GM12878 (cell line): ENCODE results near the gene SCMH1. TPM values are rescaled to one million over a fixed set of nuclear protein-coding genes. Genes with fewer than 3 reads are reported as not detected.

Experiments
- ATAC-seq: fragments of 200-7000 bp; cut with Tn5 transposase; 3 replicates; pipeline ENCODE4 v1.9.1; 2020; ENCODE audit warnings: mild to moderate bottlenecking, moderate library complexity
- BruUV-seq: library from RNA; stranded (reverse); fragments of 400-500 nt; replicated peaks from 2 replicates; lab custom pipeline; 2021; lab: Mats Ljungman, UMichigan
- CTCF ChIA-PET: fragments of 300-600 bp; sonication (Branson Sonifier 250); formaldehyde crosslinking; extraction: SDS; loops from one replicate; lab custom pipeline; 2021; ENCODE audit warnings: inconsistent platforms; lab: Yijun Ruan, JAX
- POLR2A ChIA-PET: fragments of 350-600 bp; formaldehyde crosslinking; extraction: SDS; loops from one replicate; lab custom pipeline; 2021; ENCODE audit warnings: inconsistent platforms; lab: Charles Lee
- RAD21 ChIA-PET: fragments of 300-600 bp; sonication (Branson Sonifier 250); formaldehyde crosslinking; loops from one replicate; lab custom pipeline; 2023; ENCODE audit warnings: antibody characterized with exemption; ENCODE audit not compliant: unreplicated experiment; lab: Charles Lee
- SMC1A ChIA-PET: fragments of 300-600 bp; sonication (Branson Sonifier 250); formaldehyde crosslinking; loops from one replicate; lab custom pipeline; 2023; ENCODE audit not compliant: unreplicated experiment, uncharacterized antibody; lab: Charles Lee
- DNase-seq: peaks from one replicate; pipeline ENCODE4 v3.0.0-alpha.2; 2011; ENCODE audit warnings: low read depth, low spot score
- FAIRE-seq: peaks from 3 replicates; lab custom pipeline; 2011; peaks lifted over from hg19 to GRCh38; lab: Jason Lieb, UNC
- H2AFZ ChIP-seq: 2 replicates; pipeline ENCODE4 v1.6.0; 2011; ENCODE audit warnings: low read depth, low read length, control low read depth; ENCODE audit not compliant: control insufficient read depth
- H3K27ac ChIP-seq: 2 replicates; pipeline ENCODE4 v1.5.1; 2011; ENCODE audit warnings: control low read depth; ENCODE audit not compliant: control insufficient read depth, insufficient read depth
- H3K27me3 ChIP-seq, 2 experiments: replicated peaks in 1 of 2; 2 replicates each; pipeline versions ENCODE4 v1.6.0 to v1.6.1; 2011; ENCODE audit warnings: low read length in 1 of 2; ENCODE audit not compliant: control insufficient read depth in 2 of 2, insufficient read depth in 2 of 2
- H3K36me3 ChIP-seq, 2 experiments: 2 replicates each; pipeline ENCODE4 v1.5.1; 2011; ENCODE audit warnings: low read length in 1 of 2; ENCODE audit not compliant: control insufficient read depth in 2 of 2, insufficient read depth in 2 of 2
- H3K4me1 ChIP-seq: 2 replicates; pipeline ENCODE4 v1.6.1; 2011; ENCODE audit warnings: mild to moderate bottlenecking, low read length, moderate library complexity, mixed read lengths; ENCODE audit not compliant: control insufficient read depth, insufficient read depth
- H3K4me2 ChIP-seq: 2 replicates; pipeline ENCODE4 v1.6.0; 2011; ENCODE audit warnings: control low read depth; ENCODE audit not compliant: control insufficient read depth, insufficient read depth
- H3K4me3 ChIP-seq: fragments of 200-600 bp; sonication (generic); 2 replicates; pipeline ENCODE4 v1.5.1; 2016
- H3K79me2 ChIP-seq: 2 replicates; pipeline ENCODE4 v1.6.0; 2011; ENCODE audit warnings: low read length; ENCODE audit not compliant: control insufficient read depth, insufficient read depth
- H3K9ac ChIP-seq: 2 replicates; pipeline ENCODE4 v1.8.0; 2011; ENCODE audit warnings: low read length, control low read depth, mixed read lengths; ENCODE audit not compliant: control insufficient read depth, insufficient read depth
- H3K9me3 ChIP-seq: replicated peaks from 3 replicates; pipeline ENCODE4 v1.5.1; 2011; ENCODE audit warnings: mild to moderate bottlenecking, low read length; ENCODE audit not compliant: control insufficient read depth, insufficient read depth
- H4K20me1 ChIP-seq: 2 replicates; pipeline ENCODE4 v1.6.0; 2011; ENCODE audit not compliant: control insufficient read depth, insufficient read depth
- ATF7 ChIP-seq: fragments of 450-650 bp; IDR thresholded peaks from 2 replicates; pipeline ENCODE4 v1.6.1; 2016; ENCODE audit warnings: low read depth, mild to moderate bottlenecking
- BCL11A ChIP-seq: IDR thresholded peaks from 2 replicates; pipeline ENCODE4 v1.6.1; 2011; ENCODE audit warnings: low read depth, low read length
- CREB1 ChIP-seq: IDR thresholded peaks from 2 replicates; pipeline ENCODE4 v1.6.1; 2012; ENCODE audit warnings: low read depth, mild to moderate bottlenecking, inconsistent platforms
- CREM ChIP-seq: IDR thresholded peaks from 2 replicates; pipeline ENCODE4 v1.6.1; 2014; ENCODE audit warnings: antibody characterized with exemption, low read depth
- EED ChIP-seq: sonication (generic); IDR thresholded peaks from 2 replicates; pipeline ENCODE4 v1.6.1; 2016; ENCODE audit warnings: antibody characterized with exemption, low read depth
- EP300 ChIP-seq, 2 experiments: fragments of 150-350 bp in 1 of 2; IDR thresholded peaks; 2 replicates each; pipeline ENCODE4 v1.6.1; 2011 to 2012; ENCODE audit warnings: low read depth in 2 of 2, low read length in 2 of 2, borderline replicate concordance in 1 of 2, improper control_type of control experiment in 1 of 2, inconsistent platforms in 1 of 2; ENCODE audit not compliant: control insufficient read depth in 1 of 2
- HDAC6 ChIP-seq: fragments of 200-600 bp; sonication (generic); IDR thresholded peaks from one replicate; pipeline ENCODE4 v1.8.0; 2017; ENCODE audit warnings: antibody characterized with exemption; ENCODE audit not compliant: unreplicated experiment
- IKZF2 ChIP-seq, 2 experiments: fragments of 450-650 bp; IDR thresholded peaks; 2 replicates each; pipeline ENCODE4 v1.6.1; 2017; ENCODE audit warnings: mild to moderate bottlenecking in 2 of 2, moderate library complexity in 2 of 2
- JUND ChIP-seq: IDR thresholded peaks from 2 replicates; pipeline ENCODE4 v1.6.1; 2012; ENCODE audit warnings: low read depth, mild to moderate bottlenecking, low read length, improper control_type of control experiment, moderate library complexity
- KDM1A ChIP-seq: fragments of 200-600 bp; sonication (generic); IDR thresholded peaks from 2 replicates; pipeline ENCODE4 v1.6.1; 2016; ENCODE audit warnings: borderline replicate concordance
- MYC ChIP-seq: IDR thresholded peaks from 2 replicates; pipeline ENCODE4 v1.6.1; 2011; ENCODE audit warnings: mild to moderate bottlenecking, low read length, moderate library complexity, inconsistent platforms; ENCODE audit not compliant: insufficient read depth, insufficient replicate concordance, insufficient read length, severe bottlenecking
- NFXL1 ChIP-seq: fragments of 450-650 bp; IDR thresholded peaks from 2 replicates; pipeline ENCODE4 v1.6.1; 2017; ENCODE audit warnings: antibody characterized with exemption, mild to moderate bottlenecking, borderline replicate concordance
- NFYA ChIP-seq: IDR thresholded peaks from 2 replicates; pipeline ENCODE4 v1.6.1; 2011; ENCODE audit warnings: low read depth, mild to moderate bottlenecking, low read length, improper control_type of control experiment, borderline replicate concordance
- NR2C1 ChIP-seq: fragments of 450-650 bp; IDR thresholded peaks from 2 replicates; pipeline ENCODE4 v1.6.1; 2017; ENCODE audit warnings: antibody characterized with exemption, mild to moderate bottlenecking, moderate library complexity
- PAX5 ChIP-seq: IDR thresholded peaks from 2 replicates; pipeline ENCODE4 v1.6.1; 2011; ENCODE audit warnings: low read depth, low read length, borderline replicate concordance
- POLR2AphosphoS2 ChIP-seq: IDR thresholded peaks from 2 replicates; pipeline ENCODE4 v1.6.1; 2011; ENCODE audit warnings: low read depth, mild to moderate bottlenecking, low read length, improper control_type of control experiment, moderate library complexity
- POU2F2 ChIP-seq: IDR thresholded peaks from 3 replicates; pipeline ENCODE4 v1.6.1; 2011; ENCODE audit warnings: low read depth, mild to moderate bottlenecking, low read length, borderline replicate concordance
- RAD51 ChIP-seq: fragments of 450-650 bp; IDR thresholded peaks from 2 replicates; pipeline ENCODE4 v1.6.1; 2016; ENCODE audit warnings: moderate library complexity, mild to moderate bottlenecking, inconsistent platforms
- SUZ12 ChIP-seq: fragments of 200-600 bp; sonication (generic); IDR thresholded peaks from one replicate; pipeline ENCODE4 v1.6.1; 2018; ENCODE audit warnings: antibody characterized with exemption, mild to moderate bottlenecking; ENCODE audit not compliant: unreplicated experiment
- TCF12 ChIP-seq: IDR thresholded peaks from 2 replicates; pipeline ENCODE4 v1.6.1; 2011; ENCODE audit warnings: low read depth, mild to moderate bottlenecking, low read length
- USF2 ChIP-seq: IDR thresholded peaks from 2 replicates; pipeline ENCODE4 v1.6.1; 2011; ENCODE audit warnings: low read depth, low read length, improper control_type of control experiment, borderline replicate concordance
- ZZZ3 ChIP-seq: IDR thresholded peaks from 2 replicates; pipeline ENCODE4 v1.6.1; 2011; ENCODE audit warnings: low read depth; ENCODE audit not compliant: control insufficient read depth, insufficient read length
- WGBS: methylation state at CpG from one replicate; pipeline ENCODE4 v1.1.6; 2016; ENCODE audit warnings: low lambda C conversion rate; ENCODE audit not compliant: insufficient replicate concordance, insufficient coverage; ENCODE audit errors: missing lambda C conversion rate; 5-methylcytosine and 5-hydroxymethylcytosine counted together
- in situ Hi-C: fragments of 300-500 bp; cut with MboI; formaldehyde crosslinking; loops from 9 replicates; pipeline ENCODE4 v1.14.3; 2018; ENCODE audit warnings: mixed read lengths
- intact Hi-C: fragments of 100-400 bp; cut with micrococcal nuclease; formaldehyde crosslinking; loops from one replicate; pipeline ENCODE4 v1.14.2; 2022; ENCODE audit not compliant: unreplicated experiment
- polyA plus RNA-seq, 11 experiments: library from polyadenylated mRNA; depleted of rRNA in 4 of 11; unstranded in 6 of 11; stranded (reverse) in 5 of 11; fragments of >200 nt; fragmentation: Nextera tagmentation in 4 of 11; fragmentation: Illumina TruSeq in 1 of 11; extraction: Ambion mirVana in 4 of 11; extraction: Trizol in 1 of 11; gene quantifications; 1 replicate in 1 of 11; 2 replicates in 10 of 11; pipeline versions ENCODE4 v1.2.1 to v1.2.3, GENCODE V29; 2011 to 2016; ENCODE audit warnings: inconsistent platforms in 2 of 11, missing spikeins in 2 of 11, low read depth in 1 of 11
- total RNA-seq, 4 experiments: library from RNA; depleted of rRNA in 3 of 4; stranded (reverse); fragments of >200 nt in 3 of 4; fragmentation: Illumina TruSeq in 1 of 4; extraction: Trizol in 1 of 4; gene quantifications; 2 replicates each; pipeline versions ENCODE4 v1.2.1 to v1.2.3, GENCODE V29; 2013 to 2021
- TF ChIP-seq, protein P1 (sequence below): IDR thresholded peaks from 2 replicates; pipeline ENCODE4 v1.6.1; 2011; ENCODE audit warnings: borderline replicate concordance, low read depth, mild to moderate bottlenecking, moderate library complexity, low read length; ENCODE audit not compliant: insufficient read depth, poor library complexity, severe bottlenecking

Gene SCMH1
- total and polyA plus RNA-seq, 10 of the 15 experiments (the other 5 are each of a cell fraction or from before 2014, with no cell fraction given): 7.5 to 44.1 (median 27.8) TPM

DNA sequence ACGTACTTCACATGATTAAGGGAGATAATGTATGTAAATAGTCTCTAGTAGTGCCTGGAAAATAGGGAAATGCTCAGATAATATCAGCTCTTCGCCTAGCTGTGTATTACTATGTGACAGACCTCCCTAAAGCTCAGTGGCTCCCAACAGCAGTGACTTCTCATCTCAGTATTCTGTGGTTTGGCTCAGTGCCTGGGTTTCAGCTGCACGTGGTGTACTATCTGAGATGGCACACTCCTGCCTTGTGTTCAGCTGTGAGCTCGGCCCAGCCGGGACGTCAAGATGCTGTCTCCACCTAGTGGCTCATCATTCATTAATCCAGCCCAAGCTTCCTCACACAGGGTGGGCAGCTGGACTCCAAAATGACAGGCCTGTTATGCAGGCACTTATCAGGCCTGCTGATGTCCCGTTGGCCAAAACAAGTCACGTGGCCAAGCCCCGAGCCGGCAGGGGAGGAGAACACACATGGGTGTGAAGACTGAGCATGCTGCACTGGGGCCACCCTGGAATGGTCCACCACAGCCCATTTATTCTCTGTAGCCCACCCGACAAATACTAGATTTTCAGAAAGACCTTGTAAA is 238.4 kb downstream of the SCMH1 start:
- H3K36me3 ChIP-seq: peaks cover 21 to 35% of the 10 kb centered on the region in 2 experiments
- intact Hi-C loops: no loop called here
- in situ Hi-C loops: no loop called here
- no peak for TF ChIP-seq POLR2AphosphoS2
- TF ChIP-seq EED: peak; percentile 52; the same call in 1 of the 2 replicates
- peak; percentile 58 to 63; a peak in 3 of 4 replicates for TF ChIP-seq IKZF2 (IDR thresholded peaks at IDR 0.05)
- peak; percentile 71; the same call in 1 of the 3 replicates for TF ChIP-seq POU2F2
- peak; percentile 83 for TF ChIP-seq USF2
- TF ChIP-seq ZZZ3: no peak
- TF ChIP-seq BCL11A: no peak
- peak; percentile 43; the same call in 1 of the 2 replicates for TF ChIP-seq CREB1
- no peak for TF ChIP-seq NFYA
- TF ChIP-seq JUND: peak; percentile 80; the same call in 1 of the 2 replicates
- TF ChIP-seq, protein P1, sequence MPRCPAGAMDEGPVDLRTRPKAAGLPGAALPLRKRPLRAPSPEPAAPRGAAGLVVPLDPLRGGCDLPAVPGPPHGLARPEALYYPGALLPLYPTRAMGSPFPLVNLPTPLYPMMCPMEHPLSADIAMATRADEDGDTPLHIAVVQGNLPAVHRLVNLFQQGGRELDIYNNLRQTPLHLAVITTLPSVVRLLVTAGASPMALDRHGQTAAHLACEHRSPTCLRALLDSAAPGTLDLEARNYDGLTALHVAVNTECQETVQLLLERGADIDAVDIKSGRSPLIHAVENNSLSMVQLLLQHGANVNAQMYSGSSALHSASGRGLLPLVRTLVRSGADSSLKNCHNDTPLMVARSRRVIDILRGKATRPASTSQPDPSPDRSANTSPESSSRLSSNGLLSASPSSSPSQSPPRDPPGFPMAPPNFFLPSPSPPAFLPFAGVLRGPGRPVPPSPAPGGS: peak; percentile 23
- TF ChIP-seq PAX5: peak; percentile 44; the same call in 1 of the 2 replicates
- peak; percentile 92 for TF ChIP-seq RAD51
- no peak for TF ChIP-seq CREM
- TF ChIP-seq SUZ12: no peak
- TF ChIP-seq EP300 (IDR thresholded peaks at IDR 0.05; ENCODE audit: borderline replicate concordance in 1 of 2, control insufficient read depth in 1 of 2, low read depth in 2 of 2, low read length in 2 of 2): peak; percentile 20 to 42; a peak in 1 of 4 replicates
- no peak for TF ChIP-seq NR2C1
- TF ChIP-seq HDAC6: no peak
- 0 out of 2 replicates have a peak, but pooled peaks have one; percentile 31 for TF ChIP-seq ATF7
- no peak for TF ChIP-seq NFXL1
- TF ChIP-seq MYC: no peak
- peak; percentile 84 for TF ChIP-seq TCF12
- no peak for TF ChIP-seq KDM1A

More for the DNA sequence above, 238.4 kb downstream of the SCMH1 start:
- WGBS: 49% methylated on average over 11 of the region's 11 CpGs
- DNase-seq (peak; percentile 95), ATAC-seq (peak; percentile 99), FAIRE-seq (peak; percentile 92)
- ChIA-PET POLR2A (interaction anchor here (0.7 to 1.6 kb wide), 3 partner anchors 21 to 26 kb away, joined by 5 to 6 read pairs (median 6); partner anchors contain the start of gene CTPS1), RAD21 (interaction anchor here (0.9 to 2.0 kb wide), 11 partner anchors 19 to 472 kb away, joined by 3 to 19 read pairs (median 4); partner anchors contain the start of genes CTPS1 and SCMH1), CTCF (interaction anchor here (0.6 to 2.8 kb wide), 21 partner anchors 9 to 236 kb away, joined by 3 to 21 read pairs (median 4); partner anchors contain the start of gene CTPS1), SMC1A (interaction anchor here (0.6 to 1.5 kb wide), 12 partner anchors 9 to 471 kb away, joined by 3 to 9 read pairs (median 4); no protein-coding TSS in a partner anchor)
- no peak overlapping the region for H3K27ac ChIP-seq
- H3K79me2 ChIP-seq: no peaks in the 10 kb centered on the region
- H4K20me1 ChIP-seq: no peaks in the 10 kb centered on the region
- no TSS peak for BruUV-seq
- peaks cover 9% of the 10 kb centered on the region for H3K4me1 ChIP-seq
- no peaks in the 10 kb centered on the region for H3K27me3 ChIP-seq
- H3K4me2 ChIP-seq: no peak overlapping the region; the same call in 1 of the 2 replicates
- no peak overlapping the region for H2AFZ ChIP-seq
- H3K9ac ChIP-seq: no peak overlapping the region
- H3K9me3 ChIP-seq: no peaks in the 10 kb centered on the region
- no peak overlapping the region for H3K4me3 ChIP-seq
